Measurements from ENCODE around the gene CACNA2D4.

The CACNA2D4 gene

GRCh38 chr12:1797991-1798640 is 120.3 kb downstream of the CACNA2D4 start:
- Histone ChIP-seq H2AFZ (ENCODE audit: low read depth, low read length) (no peak overlapping the region), H3K9ac (ENCODE audit: low read length) (no peak overlapping the region), H3K9me3 (ENCODE audit: control insufficient read depth, low read length) (no peaks in the 10 kb centered on the region), H3K4me2 (ENCODE audit: low read length, poor library complexity, severe bottlenecking) (no peak overlapping the region), H3K14ac (ENCODE audit: low read length in 2 of 2) (no peak overlapping the region), H2BK15ac (ENCODE audit: low read depth, poor library complexity, severe bottlenecking) (peak overlapping the region; percentile 32), H3K23ac (ENCODE audit: low read length in 2 of 2) (no peak overlapping the region), H3K4ac (ENCODE audit: low read depth in 1 of 2, low read length in 2 of 2) (no peak overlapping the region), H2AK5ac (ENCODE audit: low read length, severe bottlenecking) (no peak overlapping the region), H3K4me3 (ENCODE audit: insufficient read depth in 1 of 2, low read depth in 1 of 2, low read length in 2 of 2) (no peak overlapping the region), H4K8ac (ENCODE audit: low read length) (no peak overlapping the region), H3K27me3 (ENCODE audit: control insufficient read depth in 1 of 2, insufficient read depth in 1 of 2, low read length in 2 of 2) (no peaks in the 10 kb centered on the region), H2BK5ac (ENCODE audit: low read depth, low read length, poor library complexity, severe bottlenecking) (no peak overlapping the region), H4K91ac (ENCODE audit: low read length) (no peak overlapping the region), H3K27ac (ENCODE audit: low read length, poor library complexity, severe bottlenecking) (no peak overlapping the region), H2BK12ac (ENCODE audit: low read length in 2 of 2) (no peak overlapping the region), H2BK120ac (ENCODE audit: low read depth, low read length) (no peak overlapping the region), H3K4me1 (ENCODE audit: control insufficient read depth, insufficient read depth, low read depth, low read length) (peaks cover 15% of the 10 kb centered on the region), H3K79me1 (replicated peaks; ENCODE audit: low read length, poor library complexity, severe bottlenecking) (no peaks in the 10 kb centered on the region), H3K36me3 (ENCODE audit: control insufficient read depth in 1 of 2, insufficient read depth in 2 of 2, low read depth in 1 of 2, low read length in 2 of 2) (peaks cover 0 to 6% of the 10 kb centered on the region in 2 experiments), H3K18ac (ENCODE audit: low read depth in 1 of 2, low read length in 2 of 2) (no peak overlapping the region)
- 89% methylated on average over 22 of the region's 22 CpGs for WGBS
- no peak for DNase-seq

DNA sequence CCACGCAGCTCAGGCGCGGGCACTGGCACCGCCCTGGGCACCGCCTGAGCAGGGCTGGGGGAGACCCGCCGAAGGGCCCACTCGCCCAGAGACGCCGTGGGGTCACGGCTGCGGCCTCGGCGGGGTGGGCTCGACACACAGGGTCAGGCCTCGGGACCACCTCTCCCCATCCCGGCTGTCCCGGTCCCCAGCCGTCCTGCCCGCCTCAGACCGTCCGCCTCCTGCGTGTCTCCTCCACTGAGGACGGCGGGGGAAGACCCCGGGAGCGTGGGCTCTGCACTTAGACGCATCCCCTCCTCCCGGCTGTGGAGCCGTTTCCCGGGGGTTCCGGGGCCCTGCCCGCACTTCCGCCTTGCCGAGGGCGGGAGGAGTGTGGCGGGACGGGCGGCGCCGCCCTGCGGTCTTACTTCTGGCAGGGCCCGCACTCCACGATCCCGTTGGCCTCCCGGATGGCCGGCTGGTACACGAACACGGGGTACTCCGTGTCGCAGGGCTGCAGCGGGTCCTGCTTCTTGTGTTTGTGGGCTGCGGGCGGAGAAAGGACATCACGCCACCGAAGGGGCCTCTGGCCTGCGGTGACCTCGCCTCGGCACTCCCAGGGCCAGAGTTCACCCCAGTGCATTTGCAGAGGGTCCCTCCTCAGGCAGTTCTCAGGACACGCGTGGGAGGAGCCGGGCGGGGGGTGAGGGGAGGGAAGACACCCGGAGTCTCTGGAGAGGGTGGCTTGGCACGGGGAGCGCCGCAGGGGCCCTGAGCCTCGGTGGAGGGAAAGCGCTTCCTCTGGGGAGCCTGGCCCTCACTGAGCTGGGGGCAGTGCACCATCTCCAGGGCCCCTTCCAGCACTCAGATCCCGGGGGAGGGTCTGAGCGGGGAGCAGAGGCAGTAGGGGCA is 121.2 kb downstream of the CACNA2D4 start:
- peak overlapping the region in 1 of 2 experiments; percentile 83 for H3K4me3 ChIP-seq (ENCODE audit: insufficient read depth in 1 of 2, low read depth in 1 of 2, low read length in 2 of 2)
- H4K91ac ChIP-seq (ENCODE audit: low read length): peak overlapping the region; percentile 82
- peaks cover 18% of the 10 kb centered on the region for H3K4me1 ChIP-seq (ENCODE audit: control insufficient read depth, insufficient read depth, low read depth, low read length)
- no peak overlapping the region for H2BK5ac ChIP-seq (ENCODE audit: low read depth, low read length, poor library complexity, severe bottlenecking)
- no peak overlapping the region for H3K14ac ChIP-seq (ENCODE audit: low read length in 2 of 2)
- H2BK15ac ChIP-seq (ENCODE audit: low read depth, poor library complexity, severe bottlenecking): peak overlapping the region; percentile 87
- H3K27ac ChIP-seq (ENCODE audit: low read length, poor library complexity, severe bottlenecking): no peak overlapping the region
- no peak overlapping the region for H2AK5ac ChIP-seq (ENCODE audit: low read length, severe bottlenecking)
- H4K8ac ChIP-seq (ENCODE audit: low read length): peak overlapping the region; percentile 58
- no peak overlapping the region for H3K4me2 ChIP-seq (ENCODE audit: low read length, poor library complexity, severe bottlenecking)
- peak overlapping the region; percentile 87 for H3K9ac ChIP-seq (ENCODE audit: low read length)
- WGBS: 55% methylated on average over 65 of the region's 71 CpGs
- no peaks in the 10 kb centered on the region for H3K9me3 ChIP-seq (ENCODE audit: control insufficient read depth, low read length)
- H3K27me3 ChIP-seq (ENCODE audit: control insufficient read depth in 1 of 2, insufficient read depth in 1 of 2, low read length in 2 of 2): no peaks in the 10 kb centered on the region
- no peak overlapping the region for H2AFZ ChIP-seq (ENCODE audit: low read depth, low read length)
- H3K18ac ChIP-seq (ENCODE audit: low read depth in 1 of 2, low read length in 2 of 2): peak overlapping the region; percentile 6 to 14
- no peaks in the 10 kb centered on the region for H3K79me1 ChIP-seq (replicated peaks; ENCODE audit: low read length, poor library complexity, severe bottlenecking)
- H2BK12ac ChIP-seq (ENCODE audit: low read length in 2 of 2): peak overlapping the region; percentile 23 to 83
- H3K23ac ChIP-seq (ENCODE audit: low read length in 2 of 2): no peak overlapping the region
- no peak for DNase-seq
- no peak overlapping the region for H2BK120ac ChIP-seq (ENCODE audit: low read depth, low read length)
- H3K36me3 ChIP-seq (ENCODE audit: control insufficient read depth in 1 of 2, insufficient read depth in 2 of 2, low read depth in 1 of 2, low read length in 2 of 2): peaks cover 0 to 6% of the 10 kb centered on the region in 2 experiments
- H3K4ac ChIP-seq (ENCODE audit: low read depth in 1 of 2, low read length in 2 of 2): peak overlapping the region; percentile 0 to 13

- no peak overlapping the region for H2BK120ac ChIP-seq (ENCODE audit: low read depth, low read length)
- no peaks in the 10 kb centered on the region for H3K9me3 ChIP-seq (ENCODE audit: control insufficient read depth, low read length)
- no peaks in the 10 kb centered on the region for H3K27me3 ChIP-seq (ENCODE audit: control insufficient read depth in 1 of 2, insufficient read depth in 1 of 2, low read length in 2 of 2)
- H3K23ac ChIP-seq (ENCODE audit: low read length in 2 of 2): no peak overlapping the region
- peak overlapping the region in 1 of 2 experiments; percentile 44 for H3K14ac ChIP-seq (ENCODE audit: low read length in 2 of 2)
- peak overlapping the region; percentile 14 to 76 for H3K18ac ChIP-seq (ENCODE audit: low read depth in 1 of 2, low read length in 2 of 2)
- peak overlapping the region; percentile 70 for H3K4me2 ChIP-seq (ENCODE audit: low read length, poor library complexity, severe bottlenecking)
- H2AFZ ChIP-seq (ENCODE audit: low read depth, low read length): peak overlapping the region; percentile 83
- H3K9ac ChIP-seq (ENCODE audit: low read length): peak overlapping the region; percentile 87
- no peak for DNase-seq
- H2BK15ac ChIP-seq (ENCODE audit: low read depth, poor library complexity, severe bottlenecking): peak overlapping the region; percentile 87
- H4K8ac ChIP-seq (ENCODE audit: low read length): peak overlapping the region; percentile 45
- peaks cover 0 to 6% of the 10 kb centered on the region in 2 experiments for H3K36me3 ChIP-seq (ENCODE audit: control insufficient read depth in 1 of 2, insufficient read depth in 2 of 2, low read depth in 1 of 2, low read length in 2 of 2)
- peak overlapping the region in 1 of 2 experiments; percentile 83 for H2BK12ac ChIP-seq (ENCODE audit: low read length in 2 of 2)
- H3K4me3 ChIP-seq (ENCODE audit: insufficient read depth in 1 of 2, low read depth in 1 of 2, low read length in 2 of 2): peak overlapping the region in 1 of 2 experiments; percentile 83
- no peak overlapping the region for H3K27ac ChIP-seq (ENCODE audit: low read length, poor library complexity, severe bottlenecking)
- H2BK5ac ChIP-seq (ENCODE audit: low read depth, low read length, poor library complexity, severe bottlenecking): no peak overlapping the region
- H3K79me1 ChIP-seq (replicated peaks; ENCODE audit: low read length, poor library complexity, severe bottlenecking): no peaks in the 10 kb centered on the region
- WGBS: 41% methylated on average over 42 of the region's 43 CpGs
- H3K4ac ChIP-seq (ENCODE audit: low read depth in 1 of 2, low read length in 2 of 2): peak overlapping the region; percentile 44 to 59
- peaks cover 20% of the 10 kb centered on the region for H3K4me1 ChIP-seq (ENCODE audit: control insufficient read depth, insufficient read depth, low read depth, low read length)
- peak overlapping the region; percentile 82 for H4K91ac ChIP-seq (ENCODE audit: low read length)
- no peak overlapping the region for H2AK5ac ChIP-seq (ENCODE audit: low read length, severe bottlenecking)
Measured at GRCh38 chr12:1796515-1797010, 121.9 kb downstream of the CACNA2D4 start.

Data from mesenchymal stem cell (in vitro differentiated cells and primary cell).